Middle frontal gyrus (tissue), 1 donor: ENCODE measurements around the gene HNRNPLL.
"Not testable (repeated sequence)": the region's sequence is repeated elsewhere in the genome, so short reads cannot be mapped to it uniquely, and the experiment has no call there.

Source experiments
- DNase-seq: peaks from one replicate; pipeline ENCODE4 v3.0.0-alpha.2; 2015; ENCODE audit warnings: low spot score; ENCODE audit errors: extremely low spot score

The HNRNPLL gene

DNA sequence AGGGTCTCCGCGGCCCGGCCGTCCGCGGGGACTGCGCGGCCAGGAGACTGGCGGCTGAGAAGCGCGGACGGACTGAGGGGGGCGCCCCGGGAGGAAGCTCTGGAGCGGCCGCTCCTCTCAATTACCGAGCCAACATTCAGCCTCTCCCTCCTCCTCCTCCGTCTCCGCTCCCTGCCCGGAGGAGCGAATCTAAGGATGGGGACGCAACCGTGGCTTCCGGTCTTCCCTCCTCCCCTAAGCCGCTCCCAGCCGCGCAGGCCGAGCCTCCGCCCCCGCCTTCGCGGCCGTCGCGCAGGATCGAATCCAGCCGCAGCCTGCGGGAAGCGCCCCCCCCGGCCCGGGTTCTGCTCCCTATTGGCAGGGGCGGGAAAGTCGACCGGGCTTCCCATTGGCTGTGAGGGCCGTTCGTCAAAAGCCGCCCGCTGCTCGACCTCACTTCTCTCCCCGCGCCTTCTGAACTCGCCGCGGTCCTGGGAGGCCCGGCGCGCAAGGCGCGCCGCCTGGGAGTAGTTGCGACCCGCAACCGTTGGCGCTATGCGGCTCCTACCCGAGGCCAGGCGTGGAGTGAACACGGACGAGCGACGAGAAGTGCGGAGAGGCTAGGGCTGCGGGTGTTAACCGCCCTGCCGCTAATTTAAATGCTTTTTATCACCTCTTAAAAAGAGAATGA, at the start of gene HNRNPLL:
HNRNPLL (minus strand) TSS at position 197 of the 670 bp plus-strand sequence. CDS start 302 bp downstream, outside the sequence.
- DNase-seq: peak; percentile 94

- DNase-seq: no peak
These were observed 48.0 kb upstream of the HNRNPLL start for GRCh38 chr2:38650717-38651116.

DNA sequence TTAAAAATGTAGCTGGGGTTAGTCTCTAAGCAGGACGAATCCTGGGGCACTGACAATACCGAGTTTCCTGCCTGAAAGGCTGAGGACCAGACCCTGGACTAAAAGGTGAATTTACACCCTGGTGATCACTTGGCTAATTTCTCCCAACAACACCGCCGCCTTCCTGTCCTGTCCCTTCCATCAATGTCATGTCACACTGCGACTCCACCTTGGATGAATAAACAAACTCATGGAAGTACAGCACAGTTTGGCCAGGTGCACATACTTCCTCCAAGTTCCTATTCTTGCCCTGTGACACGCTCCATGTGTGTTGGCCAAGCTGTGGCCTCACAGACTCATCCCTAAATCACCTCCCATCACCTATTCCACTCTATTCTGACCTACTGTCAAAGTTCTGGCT, 47.3 kb upstream of the HNRNPLL start:
- DNase-seq: no peak

DNA sequence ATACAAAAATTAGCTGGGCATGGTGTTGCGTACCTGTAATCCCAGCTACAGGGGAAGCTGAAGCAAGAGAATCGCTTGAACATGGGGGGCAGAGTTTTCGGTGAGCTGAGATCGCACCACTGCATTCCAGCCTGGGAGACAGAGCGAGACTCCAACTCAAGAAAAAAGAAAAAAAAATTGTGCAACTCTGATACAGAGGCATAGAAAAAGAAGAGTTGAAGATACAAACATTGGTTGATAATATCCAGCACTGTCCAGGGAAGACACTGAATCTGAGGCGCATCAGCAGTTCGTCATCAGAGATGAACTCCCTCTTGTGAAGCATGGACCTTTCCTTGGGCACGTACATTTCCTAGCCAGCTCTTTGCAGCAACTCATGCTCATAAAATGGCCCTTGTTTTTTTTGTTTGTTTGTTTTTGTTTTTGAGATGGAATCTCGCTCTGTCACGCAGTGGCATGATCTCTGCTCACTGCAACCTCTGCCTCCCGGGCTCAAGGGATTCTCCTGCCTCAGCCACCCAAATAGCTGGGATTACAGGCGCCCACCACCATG, 46.5 kb upstream of the HNRNPLL start:
- DNase-seq: no peak

GRCh38 chr2:38648107-38648761, 45.5 kb upstream of the HNRNPLL start:
- DNase-seq: no peak

- not testable (repeated sequence) for DNase-seq
These were observed 41.2 kb upstream of the HNRNPLL start for GRCh38 chr2:38643683-38644511.

DNA sequence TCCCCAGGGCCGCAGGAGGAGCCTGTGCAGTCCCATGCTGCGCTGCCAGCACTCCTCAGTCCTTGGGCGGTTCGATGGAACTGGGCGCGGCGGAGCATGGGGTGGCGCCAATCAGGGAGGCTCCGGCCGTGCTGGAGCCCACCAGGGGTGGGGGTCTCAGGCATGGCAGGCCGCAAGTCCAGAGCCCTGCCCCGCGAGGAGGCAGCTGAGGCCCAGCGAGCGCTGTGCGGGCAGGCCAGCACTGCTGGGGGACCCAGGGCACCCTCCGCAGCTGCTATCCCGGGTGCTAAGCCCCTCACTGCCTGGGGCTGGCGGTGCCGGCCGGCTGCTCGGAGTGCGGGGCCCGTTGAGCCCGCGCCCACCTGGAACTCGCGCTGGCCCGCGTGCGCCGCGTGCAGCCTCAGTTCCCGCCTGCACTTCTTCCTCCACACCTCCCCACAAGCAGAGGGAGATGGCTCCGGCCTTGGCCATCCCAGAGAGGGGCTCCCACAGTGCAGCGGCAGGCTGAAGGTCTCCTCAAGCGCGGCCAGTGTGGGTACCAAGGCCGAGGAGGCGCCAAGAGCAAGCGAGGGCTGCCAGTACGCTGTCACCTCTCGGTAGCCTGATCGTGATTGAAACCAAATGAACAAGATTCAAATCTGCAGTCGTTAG, 40.4 kb upstream of the HNRNPLL start:
- DNase-seq: no peak

DNA sequence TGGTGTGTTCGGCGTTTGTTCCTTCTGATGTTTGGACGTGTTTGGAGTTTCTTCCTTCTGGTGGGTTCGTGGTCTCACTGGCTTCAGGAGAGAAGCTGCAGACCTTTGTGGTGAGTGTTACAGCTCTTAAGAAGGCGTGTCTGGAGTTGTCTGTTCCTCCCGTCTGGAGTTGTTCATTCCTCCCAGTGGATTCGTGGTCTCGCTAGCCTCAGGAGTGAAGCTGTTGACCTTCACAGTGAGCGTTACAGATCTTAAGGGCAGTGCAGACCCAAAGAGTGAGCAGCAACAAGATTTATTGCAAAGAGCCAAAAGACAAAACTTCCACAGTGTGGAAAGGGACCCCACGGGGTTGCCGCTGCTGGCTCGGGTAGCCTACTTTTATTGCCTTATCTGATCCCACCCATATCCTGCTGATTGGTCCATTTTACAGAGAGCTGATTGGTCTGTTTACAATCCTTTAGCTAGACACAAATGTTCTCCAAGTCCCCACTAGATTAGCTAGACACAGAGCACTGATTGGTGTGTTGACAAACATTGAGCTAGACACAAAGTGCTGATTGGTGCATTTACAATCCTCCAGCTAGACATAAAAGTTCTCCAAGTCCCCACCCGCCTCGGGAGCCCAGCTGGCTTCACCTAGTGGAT, 39.8 kb upstream of the HNRNPLL start:
- not testable (repeated sequence) for DNase-seq

GRCh38 chr2:38636069-38636468, 33.3 kb upstream of the HNRNPLL start:
- no peak for DNase-seq

GRCh38 chr2:38635139-38635538, 32.4 kb upstream of the HNRNPLL start:
- DNase-seq: no peak

DNA sequence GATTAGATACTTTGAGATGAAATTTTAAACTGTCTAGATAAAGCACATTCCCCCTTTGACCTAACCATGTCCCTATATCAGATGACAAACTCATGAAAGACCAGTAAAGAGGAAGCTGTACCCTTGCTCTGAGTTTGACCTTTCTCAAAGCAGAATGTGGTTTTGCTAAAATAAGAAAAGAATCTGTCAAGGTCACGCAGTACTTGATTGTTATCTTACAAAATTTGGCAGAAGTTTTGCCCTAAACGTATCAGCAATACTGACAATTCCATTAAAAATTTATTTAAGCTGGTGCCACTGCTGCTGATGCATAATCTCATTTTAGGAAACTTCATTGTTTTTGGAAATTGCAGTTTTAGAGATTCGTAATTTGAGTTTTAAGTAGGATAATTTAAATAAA, 32.0 kb upstream of the HNRNPLL start:
- DNase-seq: no peak

DNA sequence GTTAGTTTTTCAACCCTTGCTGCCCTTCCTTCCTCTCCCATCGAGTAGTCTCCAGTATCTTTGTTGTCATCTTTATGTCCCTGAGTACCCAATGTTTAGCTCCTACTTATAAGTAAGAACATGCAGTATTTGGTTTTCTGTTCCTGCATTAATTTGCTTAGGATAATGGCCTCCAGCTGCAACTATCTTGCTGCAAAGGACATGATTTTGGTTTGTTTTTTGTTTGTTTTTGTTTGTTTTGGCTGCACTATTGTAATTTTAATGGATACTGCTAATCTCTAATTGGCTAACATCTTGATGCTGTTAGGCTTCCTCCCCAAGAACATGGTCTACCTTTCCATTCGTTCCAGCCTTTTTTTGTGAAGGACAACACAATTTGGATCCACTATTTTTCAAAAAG, 31.2 kb upstream of the HNRNPLL start:
- DNase-seq: no peak

DNA sequence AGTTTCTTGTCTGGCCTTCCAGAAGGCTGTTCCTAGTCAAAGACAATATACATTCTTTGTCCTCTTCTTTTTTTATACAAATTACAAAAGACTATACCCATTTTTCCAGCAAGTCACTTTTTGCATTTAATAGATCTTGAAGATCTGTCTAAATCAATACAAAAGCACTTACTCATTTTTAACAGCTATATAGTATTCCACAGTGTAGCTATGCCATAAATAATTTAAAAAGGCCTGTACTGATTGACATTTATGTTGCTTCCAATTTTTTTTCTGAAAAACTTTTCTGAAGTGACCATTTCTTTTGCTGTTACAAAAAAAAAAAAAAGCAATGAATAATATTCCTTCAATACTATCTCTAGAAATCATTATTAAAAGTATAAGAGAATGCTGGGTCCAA, 30.3 kb upstream of the HNRNPLL start:
- DNase-seq: no peak

DNA sequence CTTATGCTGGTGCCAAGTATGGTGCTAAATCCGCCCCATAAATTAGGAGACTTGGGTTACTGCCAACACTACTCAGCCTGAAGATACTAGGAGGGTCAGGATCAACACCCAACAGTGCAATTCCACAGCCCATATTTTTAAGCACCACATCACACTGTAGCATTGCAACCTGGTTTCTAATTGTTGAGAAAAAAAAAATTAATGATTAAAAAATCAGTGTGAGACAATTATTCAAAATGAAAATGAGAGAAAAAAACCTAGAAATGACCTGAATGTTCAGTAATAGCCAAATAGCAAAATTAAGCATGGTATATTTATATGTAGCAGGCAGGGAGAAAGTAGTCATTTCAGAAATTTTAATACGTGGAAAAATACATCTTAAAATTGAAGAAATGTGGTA, 29.2 kb upstream of the HNRNPLL start:
- no peak for DNase-seq

GRCh38 chr2:38629684-38630083, 27.0 kb upstream of the HNRNPLL start:
- no peak for DNase-seq

GRCh38 chr2:38627391-38627790, 24.7 kb upstream of the HNRNPLL start:
- no peak for DNase-seq

GRCh38 chr2:38626326-38627035, 23.8 kb upstream of the HNRNPLL start:
- no peak for DNase-seq

- no peak for DNase-seq
These were observed 19.5 kb upstream of the HNRNPLL start for GRCh38 chr2:38622210-38622609.

GRCh38 chr2:38621018-38621417, 18.3 kb upstream of the HNRNPLL start:
- no peak for DNase-seq

- no peak for DNase-seq
These were observed 17.7 kb upstream of the HNRNPLL start for GRCh38 chr2:38620282-38620977.
